Vagina (tissue), 2 donors: Measurements from ENCODE around the gene CLIP4. TPM values are rescaled to one million over a fixed set of nuclear protein-coding genes. Genes with fewer than 3 reads are reported as not detected.

ENCODE experiments used
- DNase-seq, 2 donors: peaks; one replicate each; pipeline ENCODE4 v3.0.0-alpha.2; 2017; ENCODE audit errors: extremely low spot score in 2 of 2
- H3K27ac ChIP-seq: fragments of 200-600 bp; sonication (generic); one replicate; pipeline ENCODE4 v1.5.1; 2019
- H3K27me3 ChIP-seq: fragments of 200-600 bp; sonication (generic); one replicate; pipeline ENCODE4 v1.5.1; 2019
- H3K36me3 ChIP-seq, 2 donors: fragments of 200-600 bp; sonication (generic); one replicate each; pipeline ENCODE4 v1.5.1; 2017 to 2019
- H3K4me1 ChIP-seq: fragments of 200-600 bp; sonication (generic); one replicate; pipeline ENCODE4 v1.5.1; 2019
- H3K4me3 ChIP-seq, 2 donors: fragments of 200-600 bp; sonication (generic); 1 replicate in 1 of 2; 2 replicates in 1 of 2; pipeline ENCODE4 v1.5.1; 2016 to 2019
- H3K9me3 ChIP-seq: fragments of 200-600 bp; sonication (generic); one replicate; pipeline ENCODE4 v1.5.1; 2019
- CTCF ChIP-seq, 3 experiments: fragments of 450-650 bp in 2 of 3; fragments of 200-600 bp in 1 of 3; sonication (generic) in 1 of 3; IDR thresholded peaks; one replicate each; pipeline ENCODE4 v1.5.1; 2017 to 2019; ENCODE audit warnings: antibody characterized with exemption in 3 of 3, mild to moderate bottlenecking in 2 of 3, moderate library complexity in 2 of 3
- POLR2A ChIP-seq, 2 donors: fragments of 450-650 bp; IDR thresholded peaks; one replicate each; pipeline ENCODE4 v1.6.1; 2017; ENCODE audit warnings: antibody characterized with exemption in 2 of 2, mild to moderate bottlenecking in 2 of 2, moderate library complexity in 2 of 2
- POLR2AphosphoS5 ChIP-seq, 2 donors: sonication (generic); formaldehyde crosslinking; IDR thresholded peaks; one replicate each; pipeline ENCODE4 v1.9.0; 2017; ENCODE audit warnings: antibody characterized with exemption in 2 of 2, mild to moderate bottlenecking in 2 of 2, low read depth in 1 of 2; ENCODE audit not compliant: insufficient read depth in 1 of 2
- intact Hi-C: fragments of 100-400 bp; cut with DNase I; formaldehyde crosslinking; loops from one replicate; pipeline ENCODE4 v1.15.1; 2023
- total RNA-seq: library from RNA; depleted of rRNA; stranded (reverse); fragments of >200 nt; gene quantifications from one replicate; pipeline ENCODE4 v1.2.3, GENCODE V29; 2016

The CLIP4 gene
- total RNA-seq, 1 donor from 2014 or later, result 63.1 TPM

GRCh38 chr2:29139731-29140130 is 24.5 kb downstream of the CLIP4 start:
- TF ChIP-seq POLR2AphosphoS5 (IDR thresholded peaks at IDR 0.05; ENCODE audit: insufficient read depth in 1 of 2, low read depth in 1 of 2) (no peak), POLR2A (IDR thresholded peaks at IDR 0.05) (no peak)
- peaks cover 0 to 15% of the 10 kb centered on the region in 2 donors for H3K36me3 ChIP-seq
- intact Hi-C loops, result no loop called here

GRCh38 chr2:29143657-29144056 is 28.4 kb downstream of the CLIP4 start:
- Histone ChIP-seq H3K27me3 (no peaks in the 10 kb centered on the region), H3K4me3 (no peak overlapping the region), H3K4me1 (no peaks in the 10 kb centered on the region), H3K27ac (no peak overlapping the region), H3K9me3 (no peaks in the 10 kb centered on the region), H3K36me3 (peaks cover 0 to 23% of the 10 kb centered on the region in 2 donors)
- TF ChIP-seq CTCF (IDR thresholded peaks at IDR 0.05) (no peak), POLR2A (IDR thresholded peaks at IDR 0.05) (no peak), POLR2AphosphoS5 (IDR thresholded peaks at IDR 0.05; ENCODE audit: insufficient read depth in 1 of 2, low read depth in 1 of 2) (no peak)
- no peak for DNase-seq
- intact Hi-C loops, result no loop called here

More at GRCh38 chr2:29139731-29140130, 24.5 kb downstream of the CLIP4 start:
- no peaks in the 10 kb centered on the region for H3K4me1 ChIP-seq
- no peak for DNase-seq
- no peak overlapping the region for H3K4me3 ChIP-seq
- no peak overlapping the region for H3K27ac ChIP-seq
- H3K9me3 ChIP-seq, result no peaks in the 10 kb centered on the region
- H3K27me3 ChIP-seq, result no peaks in the 10 kb centered on the region

GRCh38 chr2:29146197-29146596 is 31.0 kb downstream of the CLIP4 start:
- no peak overlapping the region for H3K4me3 ChIP-seq
- no peaks in the 10 kb centered on the region for H3K9me3 ChIP-seq
- TF ChIP-seq POLR2A (IDR thresholded peaks at IDR 0.05) (no peak), POLR2AphosphoS5 (IDR thresholded peaks at IDR 0.05; ENCODE audit: insufficient read depth in 1 of 2, low read depth in 1 of 2) (no peak), CTCF (IDR thresholded peaks at IDR 0.05) (no peak)
- H3K36me3 ChIP-seq, result peaks cover 0 to 18% of the 10 kb centered on the region in 2 donors
- H3K27me3 ChIP-seq, result no peaks in the 10 kb centered on the region
- intact Hi-C loops, result no loop called here
- no peaks in the 10 kb centered on the region for H3K4me1 ChIP-seq
- H3K27ac ChIP-seq, result no peak overlapping the region
- no peak for DNase-seq

- peaks cover 0 to 28% of the 10 kb centered on the region in 2 donors for H3K36me3 ChIP-seq
- no peak for DNase-seq
- intact Hi-C loops, result no loop called here
Observed at GRCh38 chr2:29147963-29148362, 32.7 kb downstream of the CLIP4 start.

GRCh38 chr2:29154610-29155009 is 39.4 kb downstream of the CLIP4 start:
- no peak for DNase-seq
- TF ChIP-seq POLR2AphosphoS5 (IDR thresholded peaks at IDR 0.05; ENCODE audit: insufficient read depth in 1 of 2, low read depth in 1 of 2) (no peak), CTCF (IDR thresholded peaks at IDR 0.05) (no peak), POLR2A (IDR thresholded peaks at IDR 0.05) (no peak)
- Histone ChIP-seq H3K9me3 (no peaks in the 10 kb centered on the region), H3K27ac (no peak overlapping the region), H3K4me1 (no peaks in the 10 kb centered on the region), H3K27me3 (no peaks in the 10 kb centered on the region), H3K36me3 (peaks cover 0 to 58% of the 10 kb centered on the region in 2 donors), H3K4me3 (no peak overlapping the region)
- intact Hi-C loops, result no loop called here

More at GRCh38 chr2:29147963-29148362, 32.7 kb downstream of the CLIP4 start:
- TF ChIP-seq CTCF (IDR thresholded peaks at IDR 0.05) (no peak), POLR2AphosphoS5 (IDR thresholded peaks at IDR 0.05; ENCODE audit: insufficient read depth in 1 of 2, low read depth in 1 of 2) (no peak), POLR2A (IDR thresholded peaks at IDR 0.05) (no peak)
- H3K27me3 ChIP-seq, result no peaks in the 10 kb centered on the region
- H3K27ac ChIP-seq, result no peak overlapping the region
- no peaks in the 10 kb centered on the region for H3K4me1 ChIP-seq
- H3K4me3 ChIP-seq, result no peak overlapping the region
- H3K9me3 ChIP-seq, result no peaks in the 10 kb centered on the region
